Osteocyte (in vitro differentiated cells): ENCODE data around the gene ASB2. TPM values are rescaled to one million over a fixed set of nuclear protein-coding genes. Genes with fewer than 3 reads are reported as not detected.

Experiments
- DNase-seq: peaks from one replicate; pipeline ENCODE4 v3.0.0; 2021; ENCODE audit warnings: mixed read lengths; ENCODE audit not compliant: unreplicated experiment; ENCODE audit errors: extremely low spot score
- H3K27ac Mint-ChIP-seq: one replicate; pipeline ENCODE4 v1.8.0; 2021; ENCODE audit warnings: mild to moderate bottlenecking, mixed read lengths; ENCODE audit not compliant: unreplicated experiment
- H3K27me3 Mint-ChIP-seq: one replicate; pipeline ENCODE4 v1.8.0; 2021; ENCODE audit warnings: mixed read lengths; ENCODE audit not compliant: unreplicated experiment
- H3K36me3 Mint-ChIP-seq: one replicate; pipeline ENCODE4 v1.8.0; 2021; ENCODE audit warnings: mixed read lengths; ENCODE audit not compliant: unreplicated experiment
- H3K4me1 Mint-ChIP-seq: one replicate; pipeline ENCODE4 v1.8.0; 2021; ENCODE audit warnings: mixed read lengths; ENCODE audit not compliant: unreplicated experiment
- H3K4me3 Mint-ChIP-seq: one replicate; pipeline ENCODE4 v1.8.0; 2021; ENCODE audit warnings: mild to moderate bottlenecking, moderate library complexity, mixed read lengths; ENCODE audit not compliant: unreplicated experiment
- H3K9me3 Mint-ChIP-seq: one replicate; pipeline ENCODE4 v1.8.0; 2021; ENCODE audit warnings: mixed read lengths; ENCODE audit not compliant: unreplicated experiment
- CTCF ChIP-seq: fragments of 200-600 bp; sonication (generic); IDR thresholded peaks from 2 replicates; pipeline ENCODE4 v1.5.0; 2021; ENCODE audit warnings: antibody characterized with exemption, mild to moderate bottlenecking, moderate library complexity
- total RNA-seq: library from RNA; stranded (reverse); gene quantifications from 2 replicates; pipeline ENCODE4 v1.2.1, GENCODE V29; 2021

The ASB2 gene
- total RNA-seq, 1 donor from 2014 or later, result 0.38 TPM

- Mint-ChIP-seq H3K36me3 (no peaks in the 10 kb centered on the region), H3K4me1 (no peaks in the 10 kb centered on the region), H3K9me3 (peaks cover 14% of the 10 kb centered on the region), H3K27me3 (no peaks in the 10 kb centered on the region), H3K4me3 (no peak overlapping the region), H3K27ac (no peak overlapping the region)
- no peak for DNase-seq
- TF ChIP-seq CTCF, result no peak
These were observed 62.1 kb downstream of the ASB2 start for GRCh38 chr14:93914278-93914677.

- H3K4me3 Mint-ChIP-seq, result no peak overlapping the region
- H3K9me3 Mint-ChIP-seq, result peaks cover 6% of the 10 kb centered on the region
- no peak overlapping the region for H3K27ac Mint-ChIP-seq
- TF ChIP-seq CTCF, result no peak
- H3K27me3 Mint-ChIP-seq, result no peaks in the 10 kb centered on the region
- DNase-seq, result no peak
- no peaks in the 10 kb centered on the region for H3K36me3 Mint-ChIP-seq
- no peaks in the 10 kb centered on the region for H3K4me1 Mint-ChIP-seq
These were observed 63.6 kb downstream of the ASB2 start for GRCh38 chr14:93912782-93913181.

- Mint-ChIP-seq H3K4me3 (no peak overlapping the region), H3K27ac (no peak overlapping the region), H3K4me1 (no peaks in the 10 kb centered on the region), H3K27me3 (no peaks in the 10 kb centered on the region), H3K9me3 (peaks cover 6% of the 10 kb centered on the region), H3K36me3 (no peaks in the 10 kb centered on the region)
- no peak for DNase-seq
- TF ChIP-seq CTCF, result no peak
These were observed 64.3 kb downstream of the ASB2 start for GRCh38 chr14:93911975-93912615.

- Mint-ChIP-seq H3K36me3 (no peaks in the 10 kb centered on the region), H3K9me3 (peaks cover 6% of the 10 kb centered on the region), H3K4me3 (no peak overlapping the region), H3K27ac (no peak overlapping the region), H3K27me3 (no peaks in the 10 kb centered on the region), H3K4me1 (no peaks in the 10 kb centered on the region)
- TF ChIP-seq CTCF, result no peak
- no peak for DNase-seq
These were observed 66.8 kb downstream of the ASB2 start for GRCh38 chr14:93909429-93910128.
